Stimulated activated naive CD8-positive, alpha-beta T cell treated with anti-CD3 and anti-CD28 coated beads, Interleukin-15, Interleukin-2, amounts not matched to agents 100 U/mL and 50 U/mL, for 24 hours (primary cell): ENCODE data around the gene CRACR2B.

Experiments
- ATAC-seq: fragments of 150-1000 bp; cut with Tn5 transposase; one replicate; pipeline ENCODE4 v1.10.0; 2021
- DNase-seq: peaks from one replicate; pipeline ENCODE4 v3.0.0; 2021

CRACR2B gene

DNA sequence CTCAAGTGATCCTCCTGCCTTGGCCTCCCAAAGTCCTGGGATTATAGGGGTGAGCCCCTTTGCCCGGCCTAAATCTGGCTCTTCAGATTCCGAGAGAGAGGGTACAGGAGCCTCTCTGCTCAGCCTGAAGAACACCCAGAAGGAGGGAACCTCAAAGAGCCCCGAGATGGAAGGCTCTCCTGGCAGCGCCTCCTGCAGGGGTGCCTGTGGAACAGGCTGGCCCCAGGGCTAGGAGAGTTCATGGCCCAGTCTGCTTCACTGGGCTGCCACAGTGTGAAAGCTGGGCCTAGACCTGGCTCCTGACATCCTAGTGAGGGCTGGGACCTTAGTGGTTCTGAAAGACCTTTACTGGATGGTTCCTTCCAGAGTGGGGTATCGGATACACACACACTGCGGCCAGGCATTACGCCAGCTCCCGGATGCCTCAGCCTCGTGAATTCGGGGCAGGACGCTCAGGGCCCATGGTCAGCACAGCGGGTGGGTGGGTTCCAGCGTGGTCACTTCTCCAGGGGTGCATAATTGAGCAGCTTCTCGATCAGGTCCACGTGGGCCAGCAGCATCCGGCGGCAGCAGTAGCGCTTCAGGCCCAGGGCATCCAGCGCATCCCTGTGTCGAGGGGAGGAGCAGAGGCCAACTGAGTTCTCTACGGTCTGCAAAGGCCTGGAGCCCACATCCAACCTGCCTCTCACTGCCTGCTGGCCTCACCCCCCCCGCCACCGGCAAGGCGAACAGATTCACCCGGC, 12.3 kb downstream of the CRACR2B start:
- DNase-seq (no peak), ATAC-seq (no peak)

DNA sequence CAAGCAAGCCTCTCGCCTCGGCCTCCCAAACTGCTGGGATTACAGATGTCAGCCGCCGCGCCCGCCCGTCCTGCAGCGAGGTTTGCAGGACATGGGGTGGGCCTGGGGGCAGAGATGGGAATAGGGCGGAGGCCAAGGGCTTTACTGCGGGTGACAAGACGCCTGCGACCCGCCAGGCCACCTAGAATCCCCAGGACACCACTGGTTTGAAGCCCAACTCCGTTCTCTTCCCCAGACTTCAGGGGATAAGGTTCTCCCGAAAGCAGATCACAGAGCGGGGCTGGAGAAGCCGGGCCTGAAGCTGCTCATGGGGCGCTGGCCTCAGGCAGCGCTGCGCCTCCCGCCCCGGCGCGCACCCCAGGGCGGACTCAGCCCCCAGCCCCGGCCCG, 14.3 kb downstream of the CRACR2B start:
- ATAC-seq (peak; percentile 13), DNase-seq (no peak)

DNA sequence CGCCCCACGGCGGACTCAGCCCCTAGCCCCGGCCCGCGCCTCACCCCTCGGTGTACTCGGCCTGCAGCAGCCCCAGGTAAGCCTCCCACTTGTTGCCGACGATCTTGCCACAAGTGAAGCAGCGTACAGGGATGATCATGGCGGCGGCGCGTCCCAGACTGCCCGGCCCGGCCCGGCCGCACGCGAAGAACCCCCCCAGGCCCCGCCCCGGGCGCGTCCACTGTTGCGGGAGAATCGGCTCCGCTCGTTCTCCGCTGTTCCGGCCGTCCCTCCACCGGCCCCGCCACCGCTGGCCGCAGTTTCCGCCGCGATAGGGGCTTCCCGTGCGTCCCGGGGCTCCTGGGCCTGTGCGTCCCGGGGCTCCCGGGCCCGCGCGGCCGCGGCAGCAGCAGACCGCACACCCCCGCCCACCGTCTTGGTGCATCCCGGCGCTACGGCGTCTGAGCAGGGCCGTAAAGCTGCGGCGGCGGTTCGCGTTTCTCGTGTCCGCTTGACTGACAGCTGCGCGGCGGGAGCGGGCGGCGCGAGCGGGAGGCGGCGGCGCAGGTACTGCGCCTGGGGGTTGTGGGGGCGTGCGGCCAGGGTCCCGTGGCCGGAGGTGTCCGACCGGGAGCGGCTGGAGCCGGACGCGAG, 14.8 kb downstream of the CRACR2B start, which contains the start of the genes POLR2L and TSPAN4:
Gene POLR2L, minus strand, starts transcription at position 160 of the 633 bp plus-strand sequence. Its CDS starts 21 bp downstream, at position 139.
Gene TSPAN4, plus strand, starts transcription at position 483 of the 633 bp plus-strand sequence. CDS start 7,453 bp downstream, outside the sequence.
- DNase-seq (peak; percentile 93), ATAC-seq (peak; percentile 70)

DNA sequence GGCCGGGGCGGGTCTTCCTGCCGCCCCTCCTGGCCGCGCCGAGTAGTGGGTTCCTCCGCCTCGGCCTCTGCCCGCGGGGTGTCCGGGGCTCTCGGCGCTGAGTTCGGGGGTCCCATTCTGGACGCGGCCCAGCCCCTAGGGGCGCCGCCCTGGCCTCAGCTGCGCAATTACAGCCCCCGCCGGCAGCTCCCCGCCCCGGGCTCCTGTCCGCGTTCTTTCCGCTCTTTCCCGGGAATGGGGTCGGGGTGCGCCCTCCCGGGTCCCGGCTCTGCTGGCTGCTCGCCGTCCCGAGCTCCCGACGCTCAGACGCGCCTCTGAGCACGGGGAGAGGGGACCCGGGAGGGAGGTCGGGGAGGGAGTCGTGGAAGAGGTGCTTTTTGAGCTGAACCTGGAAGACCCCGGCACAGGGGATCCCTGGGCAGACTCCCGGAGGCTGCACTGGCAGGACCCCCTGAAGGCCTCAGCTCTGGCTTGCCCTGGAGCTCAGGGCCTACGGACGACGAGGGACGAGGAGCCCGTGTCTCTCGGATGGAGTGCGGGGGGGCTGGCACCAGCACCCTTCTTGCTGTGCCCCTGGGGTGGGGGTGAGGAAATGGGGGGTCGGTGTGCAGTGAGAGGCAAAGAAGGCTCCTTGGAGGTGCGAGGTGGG, 15.5 kb downstream of the CRACR2B start:
- ATAC-seq = no peak
- no peak for DNase-seq

DNA sequence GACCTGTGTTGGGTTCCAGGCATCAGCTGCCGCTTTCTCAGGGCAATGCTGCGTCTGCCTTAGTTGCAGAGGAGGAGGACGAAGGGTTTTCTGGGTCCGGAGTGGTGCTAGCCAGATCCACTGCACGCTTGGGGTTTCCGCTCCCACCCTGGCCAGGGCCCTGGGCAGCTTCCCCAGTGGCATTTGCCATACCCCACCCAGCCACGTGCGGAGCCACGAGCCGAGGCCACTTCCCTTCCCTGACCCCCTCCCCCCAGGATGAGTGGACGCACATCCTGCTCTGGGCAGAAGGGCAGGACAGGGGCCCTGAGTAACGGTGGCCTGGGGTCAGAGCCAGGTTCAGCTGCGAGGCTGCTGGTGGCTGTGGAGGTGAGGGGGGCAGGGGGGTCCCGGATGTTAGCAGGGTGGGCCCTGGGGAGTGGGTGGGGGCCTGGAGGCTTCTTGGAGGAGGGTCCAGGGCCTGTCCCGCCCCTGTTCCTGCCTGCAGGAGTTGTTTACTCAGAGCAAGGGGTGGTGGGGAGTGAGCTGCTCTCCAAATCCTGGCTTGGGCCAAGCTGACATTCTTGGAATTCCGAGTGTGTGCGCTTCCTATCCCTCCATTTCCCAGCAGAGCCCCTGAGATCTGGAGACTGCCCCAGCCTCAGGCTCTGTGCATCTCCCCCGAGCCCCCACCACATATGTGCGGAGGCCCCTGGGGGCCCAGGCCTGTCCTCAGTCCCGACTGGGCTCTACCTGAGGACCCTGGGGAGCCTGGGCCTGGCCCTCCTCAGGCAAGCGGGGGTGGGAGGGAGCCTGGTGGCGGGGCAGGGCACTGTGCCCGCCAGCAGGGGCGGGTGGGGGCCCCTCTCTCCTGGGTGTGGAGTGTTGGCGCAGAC, 16.3 kb downstream of the CRACR2B start:
- DNase-seq (peak; percentile 46), ATAC-seq (no peak)

DNA sequence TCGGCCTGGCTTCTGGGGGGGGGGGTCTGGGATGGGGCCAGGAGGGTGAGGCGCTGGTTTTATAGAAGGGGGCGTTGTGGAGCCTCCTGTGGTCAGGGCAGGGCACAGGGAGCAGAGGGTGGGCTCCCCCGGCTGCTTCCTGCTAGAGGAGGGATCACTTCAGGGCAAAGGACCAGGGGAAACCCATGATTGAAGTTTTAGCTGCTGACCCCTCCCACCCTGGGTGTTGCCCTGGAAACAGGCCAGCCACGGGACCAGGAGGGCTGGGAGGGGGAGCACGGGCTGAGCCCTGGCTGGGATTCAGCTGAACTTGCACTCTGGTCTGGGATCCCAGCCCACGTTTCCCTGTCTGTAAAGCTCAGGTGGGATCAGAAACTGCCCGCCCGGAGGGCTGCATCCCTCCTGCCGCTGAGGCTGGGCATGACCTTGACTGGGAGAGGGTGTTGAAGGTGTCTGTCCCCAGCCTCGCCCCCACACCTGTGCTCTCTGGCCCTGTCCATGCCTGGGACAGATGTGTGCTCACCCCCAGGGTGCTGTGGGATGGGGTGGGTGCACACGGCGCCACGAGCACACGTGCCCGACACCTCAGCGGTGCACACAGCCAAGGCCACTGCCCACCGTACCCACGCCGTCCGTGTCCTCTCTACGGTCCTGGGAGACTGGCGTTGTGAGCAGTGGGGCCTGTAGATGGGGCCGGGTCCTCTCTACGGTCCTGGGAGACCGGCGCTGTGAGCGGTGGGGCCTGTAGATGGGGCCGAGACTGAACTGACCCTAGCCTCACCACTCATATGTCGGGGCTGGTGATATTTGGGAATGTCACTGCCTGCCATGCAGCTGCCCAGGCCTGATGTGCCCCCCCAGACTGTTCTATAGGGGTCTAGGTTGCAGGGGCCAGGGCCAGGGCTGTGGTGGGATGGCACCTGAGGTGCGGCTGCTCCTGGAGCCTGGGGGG, 17.2 kb downstream of the CRACR2B start:
- ATAC-seq (no peak), DNase-seq (peak; percentile 57)

DNA sequence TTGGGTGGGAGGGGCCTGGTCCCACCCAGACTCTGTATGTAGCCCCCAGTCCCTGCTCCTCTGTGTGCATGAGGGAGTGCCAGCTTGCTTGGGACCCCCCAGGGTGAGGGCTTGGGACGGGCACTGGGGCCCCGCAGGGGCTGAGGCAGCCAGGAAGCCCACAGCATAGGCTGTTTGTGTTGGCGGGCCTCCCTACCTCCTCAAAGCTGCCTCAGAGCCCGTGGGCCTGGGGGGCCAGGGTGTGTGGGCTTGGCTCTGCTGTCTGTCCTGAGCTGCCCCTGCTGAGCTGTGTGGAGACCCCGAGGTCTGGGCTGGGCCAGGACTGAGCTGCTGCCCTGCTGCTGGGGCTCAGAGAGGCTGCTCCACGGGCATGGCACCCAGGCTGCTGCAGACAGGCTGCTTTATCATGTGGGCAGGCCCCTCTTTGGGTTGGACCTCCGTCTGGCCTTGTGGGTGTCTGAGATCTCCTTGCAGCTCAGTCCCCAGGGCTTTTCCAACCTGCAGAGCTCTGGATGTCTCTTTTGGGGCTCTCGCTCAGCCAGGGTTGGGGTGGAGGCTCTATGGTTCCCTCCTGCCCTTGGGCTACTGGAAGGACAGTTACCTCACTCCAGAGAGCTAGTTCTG, 18.3 kb downstream of the CRACR2B start:
- no peak for DNase-seq
- no peak for ATAC-seq

DNA sequence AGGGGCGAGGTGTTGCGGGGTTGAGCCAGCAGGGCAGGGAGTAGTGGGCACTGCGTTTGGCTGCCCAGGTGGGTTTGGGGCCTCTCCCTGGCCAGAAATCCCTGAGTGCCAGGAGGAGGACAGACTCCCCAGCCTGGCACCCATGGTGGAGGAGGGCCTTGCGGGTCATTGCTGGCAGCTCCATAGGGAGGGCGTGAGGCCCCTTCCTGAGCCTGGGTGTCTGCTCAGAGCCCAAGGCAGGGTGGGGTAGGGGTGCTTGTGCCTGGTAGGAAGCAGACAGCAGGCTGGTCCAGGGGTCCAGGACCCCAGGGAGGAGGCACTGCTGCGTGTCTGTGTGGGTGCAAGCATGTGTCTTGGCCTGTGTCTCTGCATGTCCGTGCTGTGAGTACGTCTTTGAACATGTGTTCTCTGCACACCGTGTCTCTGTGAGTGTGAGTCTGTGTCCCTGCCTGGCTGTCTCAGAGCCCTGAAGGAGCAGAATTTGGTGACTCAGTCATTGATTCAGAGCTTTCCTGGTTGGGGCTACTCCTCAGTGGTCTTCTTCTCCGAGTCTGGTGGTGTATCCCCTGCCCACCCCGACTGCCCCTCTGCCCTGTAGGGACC, 18.9 kb downstream of the CRACR2B start:
- ATAC-seq = no peak
- DNase-seq = no peak

DNA sequence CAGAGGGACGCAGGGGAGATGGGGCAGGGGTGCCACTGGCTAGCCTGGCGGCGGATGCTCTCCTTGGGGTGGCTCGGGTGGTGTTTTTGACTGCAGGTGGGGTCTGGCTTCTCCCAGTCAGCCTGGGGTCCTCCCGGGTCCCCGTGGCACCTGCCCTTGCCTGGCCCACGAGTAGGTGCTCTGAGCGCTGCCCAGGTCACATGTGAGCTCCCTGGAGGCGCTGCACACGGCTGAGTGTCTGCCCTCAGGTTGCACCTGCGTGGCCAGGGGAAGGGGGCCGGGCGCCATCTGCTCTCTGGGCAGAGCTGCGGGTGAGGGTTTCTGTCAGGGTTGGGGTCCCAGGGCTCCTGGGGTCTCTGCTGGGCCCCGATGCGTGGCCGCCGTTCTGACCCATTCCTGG, 20.2 kb downstream of the CRACR2B start:
- no peak for DNase-seq
- ATAC-seq = no peak

DNA sequence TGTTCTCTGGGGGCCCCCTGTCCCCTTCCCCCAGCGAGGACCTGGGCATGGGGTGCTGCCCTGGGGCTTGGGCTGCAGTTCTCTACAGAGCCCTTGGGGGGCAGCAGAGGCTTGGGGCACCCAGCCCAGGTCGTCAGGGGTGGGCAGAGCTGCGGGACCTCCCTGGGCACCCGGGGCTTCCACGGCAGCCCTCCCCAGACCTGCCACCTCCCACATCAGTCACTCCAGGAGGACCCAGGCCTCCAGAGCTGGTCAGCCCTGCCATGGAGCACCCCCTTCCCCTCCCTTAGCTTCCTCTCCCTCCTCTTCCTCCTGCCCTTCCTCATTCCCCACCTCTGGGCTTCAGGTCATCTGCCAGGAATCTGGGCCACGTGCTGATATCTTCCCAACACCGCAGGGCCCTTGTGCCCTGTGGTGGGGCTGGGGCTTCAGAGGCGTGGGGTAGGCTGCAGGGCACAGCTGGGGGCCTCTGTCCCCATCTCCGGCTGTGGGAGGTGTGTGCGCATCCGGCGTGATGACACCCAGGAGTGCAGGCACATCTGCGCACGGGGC, 20.7 kb downstream of the CRACR2B start:
- ATAC-seq (peak; percentile 56), DNase-seq (peak; percentile 81)

DNA sequence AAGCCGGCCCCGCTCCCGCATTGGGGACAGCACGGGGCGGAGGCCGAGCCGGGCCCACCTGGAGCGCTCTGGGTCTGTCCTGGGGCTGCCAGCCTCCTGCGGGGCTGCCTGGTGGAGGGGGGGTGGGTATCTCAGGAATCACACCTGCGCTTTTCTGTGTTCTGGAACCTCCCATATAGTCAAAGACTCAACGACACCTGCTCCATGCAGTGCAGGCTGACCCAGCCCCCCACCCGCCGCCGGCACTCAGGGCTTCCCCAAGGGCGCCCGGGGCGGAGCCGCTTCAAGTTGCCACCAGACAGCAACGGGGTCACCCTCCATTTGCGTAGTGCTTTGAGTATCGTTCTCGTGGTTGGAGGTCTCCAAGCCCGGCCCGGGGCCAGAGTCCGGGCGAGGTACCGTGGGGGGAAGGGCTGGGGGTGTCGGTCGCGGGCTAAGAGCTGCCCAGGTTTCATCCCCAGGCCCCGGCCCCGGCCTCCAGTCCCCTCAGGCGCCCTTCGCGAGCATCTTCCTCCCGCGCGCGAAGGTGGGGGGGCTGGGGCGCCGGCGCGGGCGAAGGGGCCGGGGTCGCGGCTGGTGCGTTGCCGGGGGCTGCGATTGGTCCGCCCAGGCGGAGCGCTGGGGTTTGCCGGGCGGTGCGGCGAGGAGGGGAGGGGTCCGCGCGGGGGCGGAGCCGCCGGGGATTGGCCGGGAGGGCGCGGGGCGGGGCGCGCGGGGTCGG, 21.5 kb downstream of the CRACR2B start:
- ATAC-seq (no peak), DNase-seq (peak; percentile 43)

DNA sequence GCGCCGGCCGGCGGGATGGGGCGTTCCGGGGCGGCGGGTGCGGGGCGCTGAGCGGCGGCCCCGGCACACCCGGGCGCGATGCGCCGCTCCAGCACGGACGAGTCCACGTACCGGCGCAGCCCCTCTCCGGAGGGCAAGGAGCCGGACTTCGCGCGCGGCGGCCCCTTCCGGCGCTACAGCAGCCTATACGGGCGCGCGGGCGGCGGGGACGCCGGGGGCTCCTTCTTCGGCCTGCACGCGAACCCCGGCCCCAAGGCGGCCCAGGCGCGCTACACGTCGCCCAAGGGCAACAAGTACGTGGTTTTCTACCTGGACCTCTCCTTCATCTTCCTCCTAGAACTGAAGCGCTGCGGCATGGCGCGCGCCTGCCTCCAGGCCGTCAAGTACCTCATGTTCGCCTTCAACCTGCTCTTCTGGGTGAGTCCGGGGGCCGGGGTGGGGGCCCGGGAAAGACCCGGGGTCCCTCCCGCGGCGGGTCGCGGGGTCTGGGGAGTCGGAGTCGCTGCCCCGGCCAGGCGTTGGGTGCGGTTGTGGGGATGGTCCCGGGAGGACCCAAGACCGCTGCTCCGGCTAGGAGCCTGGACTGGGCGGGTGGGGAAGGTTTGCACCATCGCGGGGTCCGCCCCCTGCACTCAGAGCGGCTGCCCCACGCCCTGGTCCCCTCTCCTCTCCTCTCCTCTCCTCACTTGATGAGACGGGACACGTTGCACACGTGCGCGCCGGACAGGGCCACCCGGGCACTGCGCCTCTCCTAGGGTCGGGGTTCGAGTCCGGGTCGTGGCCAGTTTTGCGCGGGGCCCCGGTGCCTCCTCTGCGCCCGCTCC, 22.4 kb downstream of the CRACR2B start:
- no peak for DNase-seq
- ATAC-seq = no peak

DNA sequence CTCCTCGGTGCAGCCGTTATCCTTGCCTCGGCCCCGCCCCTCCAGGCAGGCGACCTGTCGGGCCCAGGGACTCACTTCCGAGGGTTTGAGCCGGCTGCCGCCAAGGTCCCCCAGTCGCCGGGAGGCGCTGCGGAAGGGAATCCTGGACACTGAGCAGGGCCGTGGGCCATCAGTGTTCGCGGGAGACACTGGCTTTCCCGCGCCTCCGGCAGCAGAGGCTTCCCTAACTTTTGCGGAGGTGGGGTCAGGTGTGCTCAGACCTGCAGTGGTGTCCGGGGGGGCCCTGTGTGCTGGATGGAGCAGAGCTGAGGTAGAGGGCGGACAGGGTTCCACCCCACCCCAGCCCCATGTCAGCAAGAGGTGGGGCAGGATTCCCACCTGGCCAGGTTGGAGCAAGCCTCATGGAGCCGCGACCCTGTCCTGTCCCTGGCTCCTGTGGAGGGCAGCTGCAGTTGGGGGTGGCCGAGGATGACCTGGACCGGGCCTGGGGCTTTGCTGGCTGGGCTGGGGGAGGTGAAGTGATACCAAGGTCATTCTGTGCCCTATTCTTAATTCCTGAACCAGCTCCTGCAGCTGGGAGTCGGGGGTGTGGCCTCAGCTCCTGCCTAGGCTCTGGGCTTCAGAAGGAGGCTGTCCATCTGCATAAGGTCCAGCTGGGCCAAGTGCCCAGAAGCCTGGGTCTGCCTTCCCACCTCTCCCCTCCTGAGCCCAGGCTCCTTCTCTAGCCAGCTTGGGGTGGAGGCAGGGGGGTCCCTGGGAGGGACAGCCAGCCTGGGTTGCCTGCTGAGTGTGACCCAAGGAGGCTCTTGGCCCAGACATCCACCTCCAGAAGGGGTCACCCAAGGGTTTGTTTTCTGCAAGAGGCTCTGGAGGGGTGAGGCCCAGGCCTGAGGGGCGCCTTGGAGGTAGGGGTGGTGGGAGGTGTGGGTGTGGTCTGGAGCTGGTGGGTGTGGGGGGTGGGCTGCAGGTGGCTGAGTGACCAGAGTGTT, 23.4 kb downstream of the CRACR2B start:
- no peak for DNase-seq

DNA sequence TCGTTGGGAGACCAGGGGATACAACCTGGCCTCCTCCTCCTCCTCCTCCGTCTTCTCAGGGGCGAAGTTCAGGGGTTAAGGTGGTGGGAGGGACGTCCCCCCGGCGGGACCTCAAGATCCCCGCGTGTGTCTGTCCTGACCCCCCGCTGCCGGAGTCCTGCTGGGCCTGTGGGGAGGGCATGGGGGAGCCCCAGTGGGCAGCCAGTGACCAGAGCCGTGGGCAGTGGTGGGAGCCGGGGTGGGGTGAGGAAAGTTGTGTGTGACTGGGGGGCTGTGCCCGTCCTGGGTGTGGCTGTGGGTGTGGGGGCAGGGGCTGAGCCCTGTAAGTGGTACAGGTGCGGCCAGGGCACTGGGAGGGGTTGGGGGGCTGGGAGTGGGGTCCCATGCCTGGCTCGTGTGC, 25.0 kb downstream of the CRACR2B start:
- DNase-seq (no peak), ATAC-seq (no peak)

More for the DNA sequence above, 23.4 kb downstream of the CRACR2B start:
- ATAC-seq = no peak

DNA sequence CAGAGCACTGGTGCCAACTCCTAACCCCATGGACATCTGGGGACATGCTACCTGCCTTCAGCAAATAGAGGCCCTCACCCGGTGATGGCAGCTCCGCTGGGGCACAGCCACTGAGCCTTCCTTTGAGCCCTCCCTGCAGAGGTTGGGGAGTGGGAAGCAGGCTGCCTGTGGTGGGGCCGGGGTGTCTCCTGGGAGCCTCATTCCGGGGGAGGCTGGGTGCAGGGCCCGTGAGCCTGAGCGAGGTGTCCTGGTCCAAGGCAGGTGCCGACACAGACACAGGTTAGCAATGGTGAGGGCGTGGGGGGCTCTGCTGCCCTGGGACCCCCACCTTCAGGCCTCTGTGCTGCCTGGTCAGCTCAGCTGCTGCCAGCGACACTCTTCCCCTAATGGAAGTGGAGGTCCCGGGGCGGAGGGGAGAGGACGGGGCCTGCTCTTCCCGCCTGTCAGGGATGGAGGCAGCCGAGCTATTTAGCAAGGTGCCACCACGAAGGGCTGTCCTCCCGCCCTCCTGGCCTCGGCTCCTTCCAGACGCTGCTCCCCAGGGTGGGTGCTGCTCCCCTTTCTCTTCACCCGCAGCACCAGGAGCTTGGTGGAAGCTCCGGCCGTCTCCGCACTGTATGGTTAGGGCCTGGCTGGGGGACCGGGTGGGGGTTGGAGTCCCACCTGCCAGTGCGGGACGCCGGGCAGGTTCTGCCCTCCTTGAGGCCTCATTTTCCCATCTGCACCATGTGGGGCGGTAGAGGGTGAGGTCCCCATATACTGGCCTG, 26.1 kb downstream of the CRACR2B start:
- no peak for DNase-seq
- no peak for ATAC-seq
